Epidermal melanocyte (primary cell): ENCODE data around the gene RTF1.
"Not testable (repeated sequence)": the region's sequence is repeated elsewhere in the genome, so short reads cannot be mapped to it uniquely, and the experiment has no call there.

Experiments
- DNase-seq: peaks from one replicate; pipeline ENCODE4 v3.0.0; 2011; ENCODE audit warnings: low spot score; ENCODE audit not compliant: insufficient read length

Gene RTF1

GRCh38 chr15:41437448-41437847 is 20.6 kb downstream of the RTF1 start:
- DNase-seq: no peak

- DNase-seq: no peak
Observed at GRCh38 chr15:41438206-41438605, 21.3 kb downstream of the RTF1 start.

GRCh38 chr15:41438745-41439144 is 21.9 kb downstream of the RTF1 start:
- DNase-seq: not testable (repeated sequence)

- DNase-seq: no peak
Observed at GRCh38 chr15:41443275-41443674, 26.4 kb downstream of the RTF1 start.

- peak; percentile 27 for DNase-seq
Observed at GRCh38 chr15:41445399-41445798, 28.5 kb downstream of the RTF1 start.

- DNase-seq: no peak
Observed at GRCh38 chr15:41462084-41462795, 45.3 kb downstream of the RTF1 start.

- no peak for DNase-seq
Observed at GRCh38 chr15:41464889-41465580, 48.1 kb downstream of the RTF1 start.

- peak; percentile 29 for DNase-seq
Observed at GRCh38 chr15:41465822-41466421, 49.0 kb downstream of the RTF1 start.

- no peak for DNase-seq
Observed at GRCh38 chr15:41466711-41467110, 49.8 kb downstream of the RTF1 start.

- DNase-seq: not testable (repeated sequence)
Observed at GRCh38 chr15:41469644-41470043, 52.7 kb downstream of the RTF1 start.

GRCh38 chr15:41473418-41473817 is 56.5 kb downstream of the RTF1 start:
- DNase-seq: no peak

GRCh38 chr15:41474436-41474835 is 57.5 kb downstream of the RTF1 start:
- DNase-seq: no peak

GRCh38 chr15:41474941-41475340 is 58.0 kb downstream of the RTF1 start:
- no peak for DNase-seq

GRCh38 chr15:41476416-41477048 is 59.6 kb downstream of the RTF1 start:
- DNase-seq: no peak

- DNase-seq: no peak
Observed at GRCh38 chr15:41480396-41481140, 63.7 kb downstream of the RTF1 start.

- DNase-seq: peak; percentile 8
Observed at GRCh38 chr15:41482110-41482877, 65.4 kb downstream of the RTF1 start.

- peak; percentile 16 for DNase-seq
Observed at GRCh38 chr15:41483115-41483514, 66.2 kb downstream of the RTF1 start.

- peak; percentile 11 for DNase-seq
Observed at GRCh38 chr15:41483519-41483918, 66.6 kb downstream of the RTF1 start.

- peak; percentile 5 for DNase-seq
Observed at GRCh38 chr15:41484937-41485625, 68.2 kb downstream of the RTF1 start.

- DNase-seq: no peak
Observed at GRCh38 chr15:41486286-41486685, 69.4 kb downstream of the RTF1 start.
